HG03342 (cell line): ENCODE measurements around the gene FAM234B.
"Not testable (repeated sequence)": the region's sequence is repeated elsewhere in the genome, so short reads cannot be mapped to it uniquely, and the experiment has no call there.

ENCODE experiments used
- ATAC-seq: cut with Tn5 transposase; IDR thresholded peaks from one replicate; pipeline ENCODE4 v1.9.1; 2021; ENCODE audit warnings: mild to moderate bottlenecking, moderate library complexity; ENCODE audit not compliant: unreplicated experiment

Gene FAM234B

DNA sequence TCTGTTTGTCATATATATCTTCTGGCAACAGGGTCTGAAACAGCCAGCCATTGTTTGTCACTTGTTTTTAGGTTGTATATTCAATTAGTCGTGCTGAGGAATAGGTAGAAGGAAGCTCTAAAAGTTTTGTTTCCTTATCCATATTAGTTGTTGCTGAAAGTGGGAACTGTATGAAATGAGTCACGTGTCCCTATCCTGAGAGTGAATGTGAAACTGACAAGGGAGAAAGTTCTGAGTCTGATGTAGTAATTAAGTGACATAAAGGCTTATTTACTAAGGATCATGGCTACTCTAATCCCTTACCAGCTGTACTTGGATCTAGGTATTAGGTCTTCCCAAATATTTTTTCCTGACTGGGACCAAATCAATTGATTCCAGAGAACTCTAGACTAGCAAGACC is 16.4 kb downstream of the FAM234B start:
- no peak for ATAC-seq

DNA sequence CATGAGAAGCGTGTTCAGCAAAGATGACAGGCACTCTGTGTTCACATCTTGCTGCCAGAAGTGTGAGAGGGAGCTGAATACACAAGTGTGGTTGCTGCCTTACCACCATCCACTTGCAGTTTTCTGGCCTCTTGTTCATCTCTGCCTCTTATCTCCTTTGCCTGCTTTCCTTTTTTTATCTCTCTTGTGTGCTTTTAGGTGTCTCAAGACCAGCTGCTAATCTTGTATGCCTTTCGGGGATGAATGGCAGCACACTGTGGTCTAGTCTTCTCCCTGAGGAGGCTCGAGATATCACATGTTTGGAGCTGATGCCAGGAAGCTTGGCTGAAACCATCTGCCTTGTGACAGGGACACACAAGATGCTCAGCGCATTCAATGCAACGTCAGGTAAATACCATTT is 17.2 kb downstream of the FAM234B start:
- ATAC-seq, result no peak

DNA sequence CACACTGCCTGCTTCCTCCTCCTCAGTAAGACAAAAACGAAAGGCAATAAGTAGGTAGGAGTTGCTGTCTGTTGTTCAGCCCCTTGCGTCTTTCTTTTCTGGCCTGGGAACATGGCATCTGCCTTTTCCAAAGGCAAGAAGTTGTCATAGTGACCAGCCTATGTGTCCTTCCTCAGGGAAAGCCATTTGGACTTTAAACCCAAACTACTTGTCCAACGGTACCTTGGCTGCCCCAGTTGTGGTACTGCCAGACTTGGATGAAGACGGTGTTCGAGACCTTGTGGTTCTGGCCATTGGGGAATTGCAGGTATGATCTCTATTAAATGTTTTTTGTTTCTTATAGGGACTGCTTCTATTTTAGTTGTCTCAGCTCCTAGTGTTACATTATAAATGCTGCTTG is 18.5 kb downstream of the FAM234B start:
- no peak for ATAC-seq

DNA sequence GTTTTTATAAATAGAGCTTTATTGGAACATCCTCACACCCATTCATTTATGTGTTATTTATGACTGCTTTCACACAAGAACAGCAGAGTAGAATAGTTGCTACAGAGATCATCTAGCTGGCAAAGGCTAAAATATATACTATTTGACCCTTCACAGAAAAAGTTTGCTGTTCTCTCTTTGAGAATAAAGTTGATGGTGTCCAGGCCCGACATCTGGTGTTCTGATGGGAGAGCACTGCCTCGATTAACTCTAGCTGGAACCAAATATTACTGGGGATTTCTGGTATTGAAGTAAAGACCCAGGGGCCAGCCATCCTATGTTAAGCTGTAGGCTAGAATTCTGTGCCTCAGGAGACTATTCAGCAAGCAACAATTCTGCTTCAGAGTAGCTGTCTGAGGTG is 21.8 kb downstream of the FAM234B start:
- no peak for ATAC-seq

DNA sequence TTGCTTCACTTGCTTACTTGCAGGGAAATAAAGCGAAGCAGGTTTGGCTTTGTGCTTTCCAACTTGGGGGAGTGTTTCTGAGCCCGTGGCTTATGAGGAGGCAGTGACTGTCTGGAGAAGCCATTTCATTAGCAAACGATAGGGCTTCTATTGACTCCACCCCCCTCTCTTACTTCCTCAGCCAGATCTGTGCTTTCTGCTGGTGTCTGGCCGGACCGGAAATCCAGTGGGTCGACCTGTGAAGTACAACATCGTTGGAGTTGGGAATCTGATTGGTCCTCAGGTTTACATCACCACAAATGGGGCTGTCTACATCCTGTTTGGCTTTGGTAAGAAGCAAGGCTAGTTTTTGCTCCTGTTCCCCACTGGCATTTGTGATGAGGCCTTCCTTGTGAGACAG is 22.3 kb downstream of the FAM234B start:
- ATAC-seq, result no peak

DNA sequence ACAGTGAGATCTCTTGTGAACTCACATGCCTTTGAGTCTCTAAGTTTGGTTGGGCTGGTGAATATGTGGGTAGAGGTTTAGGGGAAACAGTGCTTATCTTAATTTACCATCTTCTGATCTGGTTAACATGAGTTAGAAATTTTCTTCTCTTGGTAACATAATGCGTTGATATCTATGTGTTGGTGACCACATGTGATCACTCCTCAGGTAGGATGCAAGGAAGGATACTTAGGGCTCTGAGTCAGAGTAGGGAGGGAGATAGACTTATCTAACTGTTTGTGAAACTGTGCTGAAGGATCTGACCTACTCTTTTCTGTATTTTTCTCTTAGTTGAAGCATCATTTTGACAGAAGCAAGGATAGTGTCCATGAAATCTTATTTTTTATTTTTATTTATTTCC is 23.1 kb downstream of the FAM234B start:
- no peak for ATAC-seq

DNA sequence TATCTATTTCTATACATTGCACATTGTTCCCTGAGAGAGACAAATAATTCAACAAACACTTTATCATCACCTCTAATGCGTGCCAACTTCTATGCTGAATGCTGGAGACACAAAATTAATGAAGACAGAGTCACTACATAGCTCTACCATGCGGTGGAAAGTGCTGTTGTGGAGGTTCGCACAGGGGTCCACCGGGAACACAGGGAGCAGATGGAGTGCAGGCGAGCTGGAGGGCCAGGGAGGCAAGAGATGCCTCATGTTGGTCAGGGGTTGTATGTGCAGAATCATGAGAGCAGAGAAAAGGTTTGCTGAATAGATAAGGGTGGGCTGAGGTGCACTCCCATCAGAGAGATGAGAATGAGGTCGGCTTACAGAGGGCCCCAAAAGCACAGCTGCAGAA is 25.2 kb downstream of the FAM234B start:
- no peak for ATAC-seq

DNA sequence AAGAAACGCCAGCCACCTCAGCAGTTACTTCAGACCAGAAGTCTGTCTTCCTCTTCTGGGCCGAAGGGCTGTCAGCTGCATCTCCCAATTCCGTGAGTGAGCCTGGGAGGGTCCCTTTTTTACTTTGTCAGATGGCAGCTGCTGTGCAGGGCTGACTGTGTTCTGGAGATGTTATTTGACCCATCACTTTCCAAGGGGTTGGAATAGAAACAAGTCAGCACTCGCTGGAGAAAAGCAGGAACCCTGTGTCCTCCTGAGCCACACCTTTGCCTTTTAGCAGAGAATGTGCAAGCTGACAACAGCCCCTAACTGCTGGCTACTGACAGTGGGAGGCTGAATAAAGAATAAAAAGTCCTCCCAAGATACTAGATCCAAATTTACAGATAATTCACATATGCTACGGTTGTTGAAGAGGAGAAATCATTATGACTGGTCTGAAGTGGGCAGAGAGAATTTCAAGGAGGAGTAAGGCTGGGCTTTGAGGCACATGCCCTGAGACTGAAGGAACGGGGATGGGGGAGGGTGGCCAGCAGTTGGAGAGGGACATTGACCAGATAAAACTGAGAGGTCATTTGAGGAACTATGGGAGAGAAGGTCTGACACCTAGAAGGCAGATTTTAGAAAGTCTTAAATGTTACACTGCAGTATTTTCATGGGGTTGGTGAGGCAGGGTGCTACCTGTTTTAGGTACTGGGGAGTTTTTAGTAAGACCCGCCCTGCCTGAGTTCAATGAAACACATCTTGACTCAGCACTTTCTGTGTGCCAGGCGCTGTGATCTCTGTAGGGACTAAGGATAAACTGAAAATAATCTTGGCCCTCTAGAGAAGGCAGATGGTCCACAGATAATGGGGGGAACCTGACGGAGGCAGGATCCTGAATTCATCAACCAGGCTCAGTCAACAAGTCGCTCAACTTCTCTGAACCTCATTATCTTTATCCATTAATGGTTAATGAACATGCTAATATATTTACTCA is 27.4 kb downstream of the FAM234B start:
- no peak for ATAC-seq

DNA sequence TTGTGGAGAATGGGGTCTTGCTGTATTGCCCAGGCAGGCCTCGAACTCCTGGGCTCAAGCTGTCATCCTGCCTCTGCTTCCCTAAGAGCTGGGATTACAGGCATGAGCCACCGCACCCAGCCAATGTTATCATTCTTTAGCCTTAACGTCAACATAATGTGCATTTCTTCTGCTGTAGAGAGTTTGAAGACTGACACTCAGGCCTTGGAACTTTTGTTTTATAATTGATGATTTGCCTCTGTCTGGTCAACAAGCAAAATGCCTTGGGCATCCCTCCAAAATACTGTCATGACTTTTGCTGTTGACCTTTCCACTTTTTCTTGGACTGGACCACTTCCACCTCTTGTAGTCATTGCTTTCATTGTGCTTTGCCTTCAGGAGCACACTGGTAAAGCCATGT is 29.0 kb downstream of the FAM234B start:
- no peak for ATAC-seq

DNA sequence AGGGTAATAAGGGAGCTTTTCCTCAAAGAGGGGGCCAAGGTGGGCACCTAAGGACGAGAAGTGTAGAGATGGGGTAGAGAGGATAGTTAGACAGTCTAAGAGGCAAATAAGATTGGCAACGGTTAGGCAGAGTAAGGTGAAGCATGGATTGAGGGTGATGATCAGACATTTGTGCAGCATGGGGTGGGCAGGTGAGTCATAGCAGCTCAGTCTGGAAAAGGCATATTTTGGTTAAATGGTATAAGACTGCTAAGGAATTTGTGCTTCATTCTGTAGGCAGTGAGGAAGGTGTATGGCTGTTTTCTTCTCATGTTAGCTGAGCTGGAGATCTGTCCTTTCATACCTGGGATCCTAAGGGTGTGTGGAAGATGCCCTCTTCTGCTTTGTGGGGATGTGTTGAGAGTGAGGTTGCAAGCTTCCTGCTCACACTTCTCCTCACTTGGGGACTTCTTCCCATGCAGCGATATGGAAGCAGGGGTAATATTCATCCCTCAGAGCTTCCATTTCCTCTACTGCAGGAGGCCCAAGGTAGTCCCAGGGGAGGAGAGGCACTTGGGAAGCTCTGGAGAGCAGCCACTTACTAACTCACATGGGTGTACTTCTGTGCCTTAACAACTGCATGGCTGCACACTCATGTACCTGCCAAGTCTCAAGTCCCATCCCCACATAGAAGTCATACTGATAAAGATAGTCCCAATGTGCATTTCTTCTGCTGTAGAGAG is 30.4 kb downstream of the FAM234B start:
- ATAC-seq, result no peak

DNA sequence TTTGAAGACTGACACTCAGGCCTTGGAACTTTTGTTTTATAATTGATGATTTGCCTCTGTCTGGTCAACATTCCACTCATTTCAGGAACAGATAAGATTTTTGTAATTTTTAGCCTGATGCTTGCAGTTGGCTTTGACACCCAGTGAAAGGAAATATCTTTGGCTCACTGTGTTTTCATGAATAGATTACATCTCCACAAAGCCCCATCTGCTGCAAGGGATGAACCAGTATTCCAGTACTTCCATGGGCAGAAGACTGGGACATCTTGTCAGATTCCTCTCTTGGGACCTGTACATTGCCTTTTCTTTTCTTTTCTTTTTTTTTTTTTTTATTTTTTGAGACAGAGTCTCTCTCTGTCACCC is 30.9 kb downstream of the FAM234B start:
- no peak for ATAC-seq

DNA sequence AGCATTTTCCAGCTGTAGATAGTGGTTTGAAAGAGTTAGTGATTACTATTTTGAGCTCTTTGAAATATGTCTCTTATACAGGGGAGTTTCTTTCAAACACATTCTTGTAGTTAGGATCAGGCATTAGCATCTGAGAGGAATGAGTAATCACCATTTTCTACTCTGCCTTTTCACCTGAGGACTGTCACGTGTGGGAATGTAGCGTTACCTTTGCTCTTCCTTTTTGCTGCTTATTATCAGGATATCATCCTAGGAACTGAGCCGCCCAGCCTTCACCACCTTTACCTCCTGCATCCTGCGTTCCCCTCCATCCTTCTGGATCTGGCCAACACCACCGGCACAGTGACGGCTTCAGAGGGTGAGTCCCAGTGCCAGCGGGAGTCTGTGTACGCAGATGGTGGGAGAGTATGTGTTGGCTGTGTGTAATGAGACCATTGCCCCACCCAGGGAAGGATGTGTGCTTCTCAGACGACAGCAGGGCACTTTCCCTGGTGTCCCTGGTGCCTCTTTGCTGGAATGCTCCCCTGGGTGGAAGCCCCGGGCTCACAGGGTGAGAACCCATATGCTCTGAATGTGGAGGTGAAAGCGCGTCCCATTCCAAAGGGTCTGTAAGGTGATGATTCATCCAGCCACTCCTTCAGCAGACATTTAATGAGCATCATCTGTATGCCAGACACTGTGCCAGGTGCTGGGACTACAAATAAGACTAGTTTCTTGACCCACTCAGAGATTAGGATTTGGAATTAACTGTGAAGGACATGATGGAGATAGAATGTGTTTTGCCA is 31.8 kb downstream of the FAM234B start:
- no peak for ATAC-seq

DNA sequence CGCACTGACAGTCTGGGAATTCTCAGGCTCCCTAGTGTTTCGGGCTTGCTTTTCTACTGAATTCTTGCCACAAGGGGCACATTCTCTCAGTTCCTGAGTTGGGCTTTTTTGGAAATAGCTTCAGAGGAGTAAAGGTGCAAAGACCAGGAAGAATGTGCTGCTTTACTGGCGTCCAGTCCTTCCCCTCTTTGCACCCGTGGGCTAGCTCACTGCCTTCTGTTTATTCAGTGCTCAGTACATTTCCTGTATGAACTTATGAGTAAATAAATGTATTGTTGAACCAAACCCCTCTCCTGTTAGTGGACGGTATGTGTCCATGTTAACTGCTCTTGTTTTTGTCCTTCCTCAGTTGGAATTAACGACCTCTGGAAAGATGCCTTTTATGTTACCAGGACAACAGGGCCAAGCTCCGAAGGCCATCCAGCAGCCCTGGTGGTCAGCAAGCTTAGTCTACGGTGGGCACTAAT is 35.3 kb downstream of the FAM234B start:
- no peak for ATAC-seq

DNA sequence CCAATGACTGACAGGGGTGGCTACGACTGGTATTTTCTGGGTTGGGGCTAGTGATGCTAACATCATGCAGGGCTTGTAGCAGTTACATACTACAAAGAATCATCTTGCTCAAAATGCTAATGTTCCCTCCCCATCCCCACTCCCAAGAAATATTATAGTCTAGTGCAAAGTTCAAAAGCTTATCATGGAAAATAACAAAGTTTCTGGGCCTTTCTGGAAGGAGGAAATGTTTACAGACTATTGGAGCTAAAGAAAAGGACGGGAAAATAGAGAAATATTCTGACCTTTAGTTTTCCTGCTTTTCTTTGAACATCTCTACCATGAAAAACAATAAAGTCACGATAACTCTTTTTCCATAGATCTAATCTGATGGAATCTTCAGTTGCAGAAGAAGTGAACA is 36.1 kb downstream of the FAM234B start:
- no peak for ATAC-seq

DNA sequence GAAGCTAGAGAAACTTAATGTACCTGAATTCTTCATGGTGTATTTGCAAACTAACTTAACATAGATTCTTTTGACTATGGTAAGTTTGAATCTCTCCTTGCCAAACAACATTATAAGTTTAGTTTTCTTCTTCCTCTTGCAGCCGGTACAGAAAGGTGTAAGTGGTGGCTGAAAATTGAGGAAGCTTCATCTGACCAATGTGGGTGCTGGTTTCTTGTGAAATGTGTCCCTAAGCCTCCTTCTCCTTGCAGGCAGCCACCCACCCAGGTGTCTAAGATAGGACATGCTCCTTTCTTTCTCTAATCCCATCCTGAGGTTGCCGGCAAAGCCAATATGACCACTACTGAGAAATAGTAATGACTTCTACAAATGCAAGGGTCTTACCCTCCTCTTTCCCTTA is 38.7 kb downstream of the FAM234B start:
- ATAC-seq, result no peak

DNA sequence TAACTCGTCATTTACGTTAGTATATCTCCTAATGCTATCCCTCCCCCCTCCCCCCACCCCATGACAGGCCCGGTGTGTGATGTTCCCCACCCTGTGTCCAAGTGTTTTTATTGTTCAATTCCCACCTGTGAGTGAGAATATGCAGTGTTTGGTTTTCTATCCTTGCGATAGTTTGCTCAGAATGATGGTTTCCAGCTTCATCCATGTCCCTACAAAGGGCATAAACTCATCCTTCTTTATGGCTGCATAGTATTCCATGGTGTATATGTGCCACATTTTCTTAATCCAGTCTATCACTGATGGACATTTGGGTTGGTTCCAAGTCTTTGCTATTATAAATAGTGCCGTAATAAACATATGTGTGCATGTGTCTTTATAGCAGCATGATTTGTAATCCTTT is 39.5 kb downstream of the FAM234B start:
- not testable (repeated sequence) for ATAC-seq

DNA sequence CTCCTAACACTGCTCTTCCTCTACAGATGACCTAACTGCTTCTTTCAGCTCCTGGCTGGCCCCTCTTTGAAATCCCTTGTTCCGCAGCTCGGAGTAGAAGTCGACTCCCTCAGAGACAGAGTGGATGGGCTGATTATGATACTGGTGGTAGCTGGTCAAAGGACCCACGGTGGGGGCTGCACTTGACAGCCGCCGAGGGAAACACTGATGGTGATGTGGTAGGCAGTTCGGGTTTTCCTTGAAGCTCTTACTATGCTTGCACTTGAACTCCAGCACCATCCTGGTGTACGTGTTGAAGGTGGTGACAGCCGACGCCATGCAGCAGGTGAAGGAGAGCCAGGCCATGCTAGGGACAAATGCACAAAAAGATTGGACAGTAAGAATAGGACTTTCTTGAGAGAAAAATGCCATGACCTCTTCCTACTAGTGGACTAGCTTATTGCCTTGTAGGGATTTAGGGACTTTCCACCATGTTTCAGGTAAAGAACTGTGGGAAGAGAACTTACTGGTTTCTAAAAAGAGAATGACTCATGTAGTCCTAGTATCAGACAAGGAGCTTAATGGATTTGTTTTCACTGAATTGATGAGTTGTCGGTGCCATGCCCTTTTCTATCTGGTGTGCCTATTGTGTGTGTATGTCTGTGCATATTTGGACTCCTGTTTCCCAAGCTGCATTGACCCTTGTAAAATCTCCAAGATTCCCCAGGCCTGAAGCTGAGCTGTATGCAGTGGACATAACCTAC is 40.9 kb downstream of the FAM234B start:
- ATAC-seq, result no peak

DNA sequence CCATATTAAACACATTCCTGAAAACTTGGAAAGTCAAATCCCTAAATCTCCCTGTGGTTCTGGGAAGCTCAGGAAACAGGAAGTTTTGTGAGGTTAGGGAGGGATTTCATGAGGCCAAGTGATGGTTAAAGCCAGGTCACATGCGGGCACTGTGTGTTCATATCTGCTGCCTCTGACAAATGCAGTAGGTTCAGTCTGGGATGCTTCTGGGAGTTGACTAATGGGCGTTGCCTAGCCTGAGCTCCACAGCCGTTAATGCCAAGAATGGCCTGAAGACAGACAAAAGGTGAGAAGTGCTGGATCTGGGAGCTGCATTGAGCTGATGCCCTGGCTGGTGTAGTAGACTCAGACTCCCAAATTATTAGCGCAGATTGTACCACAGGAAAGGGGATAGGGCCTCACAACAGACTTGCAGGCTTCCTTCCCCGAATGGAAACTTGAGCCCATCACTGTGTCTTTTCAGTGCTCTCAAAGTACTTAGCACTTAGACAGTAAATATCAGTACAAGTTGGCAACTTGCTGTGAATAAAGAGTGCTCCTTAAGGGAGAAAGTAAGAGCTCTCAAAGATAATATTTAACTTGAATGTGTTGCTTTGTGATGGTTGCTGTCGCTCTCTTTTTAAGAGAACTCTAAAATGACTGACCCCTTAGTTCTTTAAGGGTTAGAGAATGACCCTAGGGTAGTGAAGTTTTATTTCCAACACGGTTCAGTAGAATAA is 41.9 kb downstream of the FAM234B start:
- no peak for ATAC-seq

DNA sequence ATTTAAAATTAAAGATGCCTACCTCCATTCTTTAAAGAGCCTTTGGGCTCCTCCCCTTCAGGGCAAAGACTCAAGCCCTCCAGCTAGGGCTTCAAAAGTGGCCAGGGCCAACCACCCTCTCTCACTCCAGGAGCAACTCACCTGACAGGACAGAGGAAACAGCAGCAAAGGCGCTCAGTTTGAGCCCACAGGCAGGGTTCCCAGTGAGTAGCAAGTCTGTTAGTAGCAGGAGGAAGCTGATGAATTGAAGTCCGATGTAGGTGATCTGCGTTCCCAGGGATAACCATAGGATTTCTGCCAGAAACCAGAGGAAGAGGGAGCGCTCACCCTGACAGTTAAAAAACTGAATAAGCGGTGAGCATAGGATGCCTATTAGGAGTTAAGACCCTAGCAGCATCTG is 43.6 kb downstream of the FAM234B start:
- no peak for ATAC-seq

DNA sequence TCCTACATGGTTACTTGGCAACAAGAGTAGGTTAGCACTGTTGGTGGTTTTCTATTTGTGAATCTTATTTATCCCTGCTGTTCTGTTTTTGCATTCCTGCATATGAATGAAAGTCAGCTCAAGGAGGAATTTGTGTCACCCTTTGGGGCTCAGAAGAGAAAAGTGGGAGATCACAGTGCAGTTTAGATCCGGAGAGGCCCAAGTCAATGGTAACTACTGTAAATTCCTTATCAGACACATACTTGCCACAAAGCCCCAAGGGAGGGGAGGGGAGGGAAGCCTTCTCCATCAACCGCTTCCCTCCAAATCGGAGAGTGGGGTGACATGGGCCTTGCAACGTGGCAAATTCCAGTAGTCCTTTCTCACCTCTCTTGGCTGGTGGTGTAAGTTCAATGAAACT is 44.3 kb downstream of the FAM234B start:
- no peak for ATAC-seq
